GM08714 (cell line): ENCODE measurements around the gene KLHL22.
"Not testable (repeated sequence)": the region's sequence is repeated elsewhere in the genome, so short reads cannot be mapped to it uniquely, and the experiment has no call there.

Experiments
- H3K4me3 ChIP-seq: fragments of 200-500 bp; sonication (Bioruptor generic); 2 replicates; pipeline ENCODE4 v1.5.1; 2014; ENCODE audit warnings: mild to moderate bottlenecking, low read length, inconsistent platforms
- ZNF274 ChIP-seq: IDR thresholded peaks from 2 replicates; pipeline ENCODE4 v1.6.1; 2012; ENCODE audit warnings: mild to moderate bottlenecking, low read depth, low read length

Gene KLHL22, protein sequence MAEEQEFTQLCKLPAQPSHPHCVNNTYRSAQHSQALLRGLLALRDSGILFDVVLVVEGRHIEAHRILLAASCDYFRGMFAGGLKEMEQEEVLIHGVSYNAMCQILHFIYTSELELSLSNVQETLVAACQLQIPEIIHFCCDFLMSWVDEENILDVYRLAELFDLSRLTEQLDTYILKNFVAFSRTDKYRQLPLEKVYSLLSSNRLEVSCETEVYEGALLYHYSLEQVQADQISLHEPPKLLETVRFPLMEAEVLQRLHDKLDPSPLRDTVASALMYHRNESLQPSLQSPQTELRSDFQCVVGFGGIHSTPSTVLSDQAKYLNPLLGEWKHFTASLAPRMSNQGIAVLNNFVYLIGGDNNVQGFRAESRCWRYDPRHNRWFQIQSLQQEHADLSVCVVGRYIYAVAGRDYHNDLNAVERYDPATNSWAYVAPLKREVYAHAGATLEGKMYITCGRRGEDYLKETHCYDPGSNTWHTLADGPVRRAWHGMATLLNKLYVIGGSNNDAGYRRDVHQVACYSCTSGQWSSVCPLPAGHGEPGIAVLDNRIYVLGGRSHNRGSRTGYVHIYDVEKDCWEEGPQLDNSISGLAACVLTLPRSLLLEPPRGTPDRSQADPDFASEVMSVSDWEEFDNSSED

DNA sequence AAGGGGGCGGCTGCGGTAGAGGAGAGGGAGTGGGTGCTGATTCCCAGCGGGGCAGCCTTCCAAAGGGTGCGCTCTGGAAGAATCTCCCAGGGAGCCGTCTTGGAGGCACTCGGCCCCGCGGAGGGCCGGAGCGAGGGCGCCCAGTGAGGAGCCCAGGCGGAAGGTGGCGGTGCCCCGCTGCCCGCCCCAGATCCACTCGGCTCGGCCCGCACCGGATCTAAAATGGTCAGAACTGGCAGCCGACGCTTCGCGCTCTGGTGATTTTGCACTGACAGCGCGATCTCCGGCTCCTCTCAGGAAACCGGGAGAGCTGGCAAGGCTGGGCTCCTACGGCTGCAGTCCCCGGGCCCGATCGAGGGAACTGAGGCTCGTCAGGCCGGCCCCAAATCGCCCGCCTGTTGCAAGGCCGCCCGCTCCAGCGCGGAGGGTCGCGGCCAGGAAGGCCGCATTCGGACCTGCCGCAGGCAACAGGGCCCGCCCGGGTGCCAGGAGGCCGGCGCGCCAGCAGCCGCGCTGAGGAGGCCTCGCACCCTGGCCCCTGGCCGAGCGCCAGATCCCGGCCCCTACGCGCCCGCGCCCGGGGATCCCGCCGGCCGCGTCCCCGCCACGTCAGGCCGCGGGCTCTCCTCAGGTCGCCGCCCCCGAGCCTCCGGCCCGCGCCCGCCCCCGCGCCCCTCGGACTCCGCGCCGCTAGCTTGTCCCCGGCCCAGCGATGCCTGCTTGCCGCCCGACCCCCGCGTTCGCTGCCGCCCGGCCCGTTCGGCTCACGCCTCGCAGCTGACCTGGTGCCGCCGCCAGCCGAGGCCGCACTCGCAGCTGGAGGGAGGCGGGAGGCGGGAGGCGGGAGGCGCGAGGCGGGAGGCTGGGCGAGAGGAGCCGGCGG, at the start of gene KLHL22:
Gene KLHL22, minus strand, starts transcription at position 818 of the 883 bp plus-strand sequence. CDS start 6,584 bp downstream, outside the sequence.
- H3K4me3 ChIP-seq, result peak within 1 kb of the TSS; percentile 86
- TF ChIP-seq ZNF274, result no peak

DNA sequence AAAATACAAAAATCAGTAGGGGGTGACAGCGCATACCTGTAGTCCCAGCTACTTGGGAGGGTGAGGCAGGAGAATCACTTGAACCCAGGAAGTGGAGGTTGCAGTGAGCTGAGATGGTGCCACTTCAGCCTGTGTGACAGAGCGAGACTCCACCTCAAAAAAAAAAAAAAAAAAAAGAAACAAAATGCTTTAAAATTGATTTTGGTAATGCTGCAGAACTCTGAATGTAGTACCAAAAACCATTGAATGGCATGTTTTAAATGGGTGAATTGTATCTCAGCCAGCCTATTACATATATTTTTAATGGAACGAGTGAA, 49.7 kb upstream of the KLHL22 start:
- H3K4me3 ChIP-seq, result not testable (repeated sequence)

DNA sequence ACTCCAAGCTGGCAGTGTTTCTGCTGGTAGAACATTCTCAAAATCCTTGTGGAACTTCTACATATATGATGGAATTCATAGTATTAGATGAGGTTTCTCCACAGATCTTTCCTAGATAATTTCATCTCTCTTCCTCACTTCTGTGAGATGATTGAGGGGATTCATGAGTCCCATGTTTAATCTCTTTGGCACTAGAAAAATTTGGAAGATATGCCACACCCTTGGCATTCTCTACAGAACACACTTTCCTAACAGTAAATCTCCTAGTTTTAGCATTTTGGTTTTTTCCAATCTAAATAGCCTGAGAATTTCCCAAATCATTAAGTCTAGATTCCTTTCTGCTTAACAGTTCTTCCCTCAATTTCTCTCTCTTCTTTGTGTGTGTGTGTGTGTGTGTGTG, 47.1 kb upstream of the KLHL22 start:
- H3K4me3 ChIP-seq, result no peak overlapping the region
- TF ChIP-seq ZNF274, result no peak

DNA sequence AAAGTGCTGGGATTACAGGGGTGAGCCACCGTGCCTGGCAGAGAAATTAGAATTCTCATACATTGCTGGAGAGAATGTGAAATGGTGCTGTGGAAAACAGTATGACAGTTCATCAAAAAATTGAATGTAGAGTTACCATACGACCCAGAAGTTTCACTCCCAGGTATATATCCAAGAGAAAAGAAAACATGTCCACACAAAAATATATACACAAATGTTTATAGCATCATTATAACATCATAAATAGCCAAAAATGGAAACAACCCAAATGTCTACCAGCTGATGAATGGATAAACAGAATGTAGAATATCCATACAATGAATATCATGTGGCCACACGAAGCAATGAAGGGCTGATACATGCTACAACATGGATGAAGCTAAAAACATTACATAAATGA, 46.5 kb upstream of the KLHL22 start:
- H3K4me3 ChIP-seq, result no peak overlapping the region
- no peak for TF ChIP-seq ZNF274

DNA sequence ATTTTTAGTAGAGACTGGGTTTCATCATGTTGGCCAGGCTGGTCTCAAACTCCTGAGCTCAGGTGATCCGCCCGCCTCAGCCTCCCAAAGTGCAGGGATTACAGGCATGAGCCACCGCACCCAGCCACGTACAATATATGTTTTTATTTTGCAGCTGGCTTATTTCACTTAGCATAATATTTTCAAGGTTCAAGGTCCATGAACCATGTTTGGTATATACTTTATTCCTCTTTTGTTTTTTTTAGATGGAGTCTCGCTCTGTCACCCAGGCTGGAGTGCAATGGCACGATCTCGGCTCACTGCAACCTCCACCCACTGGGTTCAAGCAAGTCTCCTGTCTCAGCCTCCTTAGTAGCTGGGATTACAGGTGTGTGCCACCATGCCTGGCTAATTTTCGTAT, 43.3 kb upstream of the KLHL22 start:
- H3K4me3 ChIP-seq, result not testable (repeated sequence)

DNA sequence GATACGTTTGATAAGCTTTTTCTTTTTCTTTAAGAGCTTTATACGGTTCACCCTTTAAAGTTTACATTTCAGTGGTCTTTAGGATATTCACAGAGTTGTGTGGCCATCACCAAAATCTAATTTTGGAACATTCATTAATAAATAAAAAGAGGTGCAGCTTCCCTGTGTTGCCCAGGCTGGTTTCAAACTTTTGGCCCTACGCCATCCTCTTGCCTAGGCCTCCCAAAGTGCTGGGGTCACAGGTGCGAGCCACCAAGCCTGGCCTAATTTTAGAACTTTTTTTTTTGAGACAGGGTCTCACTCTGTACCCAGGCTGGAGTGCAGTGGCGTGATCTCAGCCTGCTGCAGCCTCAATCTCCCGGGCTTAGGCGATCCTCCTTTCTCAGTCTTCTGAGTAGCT, 42.4 kb upstream of the KLHL22 start:
- no peak overlapping the region for H3K4me3 ChIP-seq
- TF ChIP-seq ZNF274, result no peak

DNA sequence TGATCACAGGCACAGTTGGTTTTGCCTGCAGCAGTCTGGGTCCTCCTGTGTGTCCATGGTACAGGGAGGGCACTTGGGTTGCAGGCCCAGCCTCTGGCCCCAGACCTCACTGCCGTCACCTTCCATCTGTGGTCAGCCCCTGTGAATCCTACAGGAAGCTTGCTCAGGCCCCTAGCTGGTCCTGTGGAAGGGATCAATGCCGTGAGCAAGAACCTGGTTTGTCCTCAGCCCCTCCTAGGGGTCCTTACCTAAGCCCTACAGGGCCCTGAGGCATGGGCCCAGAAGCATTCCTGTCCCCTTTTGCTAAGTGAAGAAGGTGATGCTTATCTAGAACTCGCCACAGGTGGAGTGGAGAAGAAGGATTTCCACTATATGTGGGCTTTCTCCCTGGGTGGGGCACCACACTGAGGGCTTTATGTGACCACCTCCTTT, 41.7 kb upstream of the KLHL22 start:
- H3K4me3 ChIP-seq, result no peak overlapping the region
- TF ChIP-seq ZNF274, result no peak

DNA sequence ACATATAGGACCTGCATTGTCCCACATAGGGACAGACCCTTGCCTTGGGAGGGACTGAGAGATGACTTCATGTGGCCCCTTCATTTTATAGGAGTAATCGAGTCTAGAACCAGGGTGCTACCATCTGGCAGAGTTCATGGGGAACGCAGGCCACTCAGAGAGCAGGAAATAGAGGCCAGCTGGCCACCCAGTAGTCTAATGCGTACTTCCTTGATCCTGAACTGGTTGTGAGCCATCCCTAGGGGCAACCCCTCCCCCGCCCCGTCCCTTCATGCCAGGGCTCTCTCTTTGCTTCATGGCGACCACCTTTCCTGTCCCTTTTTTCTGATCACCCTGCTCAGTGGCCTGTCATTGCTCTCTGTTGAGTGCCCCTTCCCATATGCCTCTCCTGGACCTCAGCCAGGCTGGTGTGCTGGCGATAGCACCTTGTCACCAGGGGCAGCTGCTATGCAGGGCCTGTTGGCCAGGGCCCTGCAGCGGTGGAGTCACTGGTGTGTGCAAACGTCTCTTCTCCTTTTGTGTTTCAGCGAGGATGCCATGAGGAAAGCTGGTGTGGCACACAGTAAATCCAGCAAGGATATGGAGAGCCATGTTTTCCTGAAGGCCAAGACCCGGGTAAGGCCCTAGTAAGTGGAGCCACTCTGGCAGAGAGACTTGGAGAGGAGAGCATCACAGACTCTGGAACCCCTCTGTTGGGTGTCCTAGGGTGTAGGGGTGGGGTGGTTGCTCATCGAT, 41.2 kb upstream of the KLHL22 start:
- no peak for TF ChIP-seq ZNF274
- no peak overlapping the region for H3K4me3 ChIP-seq

DNA sequence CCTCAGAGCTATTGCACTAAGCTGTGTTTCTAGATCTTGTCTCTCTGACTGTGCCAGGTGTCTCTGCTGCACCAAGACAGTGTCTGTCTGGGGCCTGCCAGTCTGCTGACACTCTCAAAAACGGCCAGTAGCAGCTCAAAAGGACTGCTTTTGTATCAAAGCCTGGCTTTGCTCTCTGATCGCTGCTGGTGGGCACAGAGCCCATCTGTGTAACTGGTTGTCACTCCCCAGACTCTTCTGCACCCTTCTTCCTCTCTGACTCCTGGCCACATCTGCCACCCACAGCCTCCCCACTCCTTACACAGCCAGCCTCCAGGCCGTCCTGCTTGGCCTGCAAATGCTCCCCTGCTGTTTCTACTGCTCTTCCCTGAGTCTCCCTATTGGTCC, 38.3 kb upstream of the KLHL22 start:
- H3K4me3 ChIP-seq, result no peak overlapping the region
- no peak for TF ChIP-seq ZNF274

DNA sequence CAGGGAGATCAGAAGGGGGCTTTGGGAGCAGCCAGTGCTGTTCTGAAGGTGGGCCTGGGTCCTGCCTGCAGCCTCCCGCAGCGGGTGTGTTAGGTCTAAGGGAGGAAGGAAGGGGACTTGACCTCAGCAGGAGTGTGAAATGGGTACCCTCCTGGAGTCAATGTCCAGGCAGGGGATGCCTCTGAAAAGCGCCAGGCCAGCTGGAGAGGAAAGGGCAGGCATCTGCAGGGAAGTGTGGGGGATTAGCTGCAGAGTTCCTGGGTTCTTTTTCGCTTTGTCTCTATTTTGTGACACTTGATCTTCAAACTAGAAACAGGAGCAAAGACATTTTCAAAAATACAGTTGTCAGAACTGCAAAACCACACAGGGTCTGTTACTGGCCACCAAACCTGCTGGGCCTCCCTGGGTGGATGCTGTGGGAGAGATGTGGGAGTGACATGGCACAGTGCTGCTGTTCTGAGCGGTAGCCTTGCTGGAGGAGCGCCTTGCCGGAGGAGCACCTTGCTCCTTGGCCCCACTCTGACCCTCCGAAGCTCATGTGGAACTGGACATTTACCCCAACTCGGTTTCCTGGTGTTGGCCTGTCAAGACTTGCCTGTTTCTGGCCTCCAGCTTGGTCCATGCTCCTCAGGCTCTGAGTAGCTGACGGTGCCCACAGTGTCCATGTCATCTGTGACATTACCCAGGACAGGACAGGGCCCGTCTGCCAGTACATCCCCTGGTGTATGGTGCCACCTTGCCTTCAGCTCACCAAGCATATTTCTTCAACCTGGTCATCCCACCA, 37.7 kb upstream of the KLHL22 start:
- TF ChIP-seq ZNF274, result no peak
- no peak overlapping the region for H3K4me3 ChIP-seq

DNA sequence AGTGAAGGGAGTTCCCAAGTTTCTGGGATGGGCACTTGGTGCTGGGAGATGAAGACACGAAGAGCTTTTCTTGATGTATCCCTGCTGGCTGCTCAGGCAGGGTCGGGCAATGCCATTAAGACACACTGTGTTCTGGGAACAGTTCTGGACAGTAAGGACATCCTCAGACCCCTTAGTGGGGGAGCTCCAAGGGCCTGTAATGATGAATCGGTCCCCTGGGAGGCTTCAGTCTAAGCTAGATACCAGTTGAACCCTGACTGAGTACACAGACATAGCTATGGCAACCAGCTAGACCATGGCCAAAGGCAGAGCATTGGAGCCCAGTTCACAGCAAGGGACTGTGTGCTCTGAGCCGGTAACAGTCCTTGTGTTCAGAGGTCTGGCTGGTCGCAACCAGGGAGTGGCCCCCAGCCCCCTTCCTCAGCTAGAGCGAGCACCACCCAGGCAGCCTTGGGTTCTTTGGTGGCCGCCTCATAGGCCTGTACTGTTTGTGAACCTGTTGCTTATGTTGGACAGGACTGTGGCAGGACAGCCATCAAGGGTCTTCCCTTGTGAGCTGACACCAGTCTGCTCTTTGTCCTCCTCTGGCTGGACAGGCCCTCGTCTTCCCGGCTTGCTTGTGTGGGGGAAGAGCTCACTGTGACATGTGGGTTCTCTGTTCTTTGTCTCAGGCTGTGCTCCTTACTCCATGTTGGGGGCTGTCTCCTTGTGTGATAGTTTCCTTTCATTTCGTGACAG, 36.8 kb upstream of the KLHL22 start:
- no peak overlapping the region for H3K4me3 ChIP-seq
- no peak for TF ChIP-seq ZNF274

DNA sequence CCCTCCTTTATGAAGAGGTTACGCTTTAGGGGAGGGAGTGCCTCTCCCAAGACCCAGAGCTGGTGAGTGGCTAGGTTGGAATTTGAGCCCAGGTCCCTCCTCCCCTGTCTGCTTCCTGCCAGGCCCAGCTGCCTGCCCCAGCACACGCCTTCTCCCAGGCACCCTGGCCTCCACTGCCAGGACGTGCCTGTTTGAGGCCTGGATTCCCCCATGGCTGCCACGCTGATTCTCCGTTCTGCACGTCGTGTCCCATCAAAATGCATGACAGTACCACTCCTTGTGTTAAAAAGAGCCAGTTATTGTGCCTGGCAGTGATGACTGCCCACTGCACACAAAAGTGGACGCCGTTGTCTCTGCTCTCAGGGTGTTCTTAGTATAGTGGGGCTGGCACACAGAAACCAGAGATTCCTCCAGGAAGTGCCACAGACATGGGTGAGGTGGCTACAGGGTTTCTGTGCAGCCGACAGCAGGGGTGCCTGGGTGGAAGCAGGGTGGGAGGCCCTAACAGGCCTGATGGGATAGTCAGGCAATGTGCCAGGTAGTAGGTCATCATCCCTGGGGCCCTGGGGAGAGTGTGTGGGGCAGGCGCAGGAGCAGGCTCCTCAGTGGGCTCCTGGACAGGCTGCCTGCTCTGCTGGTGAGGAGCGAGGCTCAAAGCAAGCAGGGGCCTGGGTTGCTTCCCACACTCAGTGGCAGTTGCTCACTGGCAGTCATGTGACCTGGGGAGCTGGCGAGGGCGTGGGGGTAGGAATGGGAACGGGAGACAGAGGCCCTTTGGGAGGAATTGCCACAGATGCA, 36.0 kb upstream of the KLHL22 start:
- no peak for TF ChIP-seq ZNF274
- no peak overlapping the region for H3K4me3 ChIP-seq
